ENCODE data around the gene TTC16. TPM values are rescaled to one million over a fixed set of nuclear protein-coding genes. Genes with fewer than 3 reads are reported as not detected.

The TTC16 gene
- total RNA-seq, 6 experiments from 2014 or later: not detected

GRCh38 chr9:127726871-127727270, 11.0 kb downstream of the TTC16 start:
- DNase-seq: no peak
- no peak for TF ChIP-seq CTCF (IDR thresholded peaks at IDR 0.05)
- no peaks in the 10 kb centered on the region for H3K36me3 Mint-ChIP-seq (ENCODE audit: low read depth)
- no peak overlapping the region for H3K27ac Mint-ChIP-seq
- H3K4me3 Mint-ChIP-seq: no peak overlapping the region
- H3K9me3 Mint-ChIP-seq: no peaks in the 10 kb centered on the region
- H3K27me3 Mint-ChIP-seq (ENCODE audit: insufficient read depth): no peaks in the 10 kb centered on the region; the same call in 1 of the 2 replicates
- peaks cover 10% of the 10 kb centered on the region for H3K4me1 Mint-ChIP-seq (ENCODE audit: low read depth)

- Mint-ChIP-seq H3K4me3 (no peak overlapping the region), H3K27ac (no peak overlapping the region), H3K27me3 (ENCODE audit: insufficient read depth) (no peaks in the 10 kb centered on the region; the same call in 1 of the 2 replicates), H3K4me1 (ENCODE audit: low read depth) (peaks cover 5% of the 10 kb centered on the region), H3K36me3 (ENCODE audit: low read depth) (no peaks in the 10 kb centered on the region), H3K9me3 (no peaks in the 10 kb centered on the region)
- no peak for TF ChIP-seq CTCF (IDR thresholded peaks at IDR 0.05)
- DNase-seq: no peak
Measured at GRCh38 chr9:127728808-127729207, 12.9 kb downstream of the TTC16 start.

GRCh38 chr9:127729522-127730256, 13.8 kb downstream of the TTC16 start:
- Mint-ChIP-seq H3K4me1 (ENCODE audit: low read depth) (peaks cover 9% of the 10 kb centered on the region), H3K9me3 (no peaks in the 10 kb centered on the region)
- no peak for DNase-seq

GRCh38 chr9:127730262-127730661, 14.4 kb downstream of the TTC16 start:
- Mint-ChIP-seq H3K27me3 (ENCODE audit: insufficient read depth) (no peaks in the 10 kb centered on the region), H3K27ac (no peak overlapping the region)
- no peak for TF ChIP-seq CTCF (IDR thresholded peaks at IDR 0.05)

More at GRCh38 chr9:127729522-127730256, 13.8 kb downstream of the TTC16 start:
- Mint-ChIP-seq H3K4me3 (no peak overlapping the region), H3K27me3 (ENCODE audit: insufficient read depth) (no peaks in the 10 kb centered on the region), H3K36me3 (ENCODE audit: low read depth) (no peaks in the 10 kb centered on the region), H3K27ac (no peak overlapping the region)
- TF ChIP-seq CTCF (IDR thresholded peaks at IDR 0.05): no peak

GRCh38 chr9:127730799-127731410, 15.0 kb downstream of the TTC16 start:
- no peaks in the 10 kb centered on the region for H3K9me3 Mint-ChIP-seq

More at GRCh38 chr9:127730262-127730661, 14.4 kb downstream of the TTC16 start:
- no peaks in the 10 kb centered on the region for H3K36me3 Mint-ChIP-seq (ENCODE audit: low read depth)
- H3K4me1 Mint-ChIP-seq (ENCODE audit: low read depth): peaks cover 9% of the 10 kb centered on the region
- H3K9me3 Mint-ChIP-seq: no peaks in the 10 kb centered on the region
- no peak overlapping the region for H3K4me3 Mint-ChIP-seq
- DNase-seq: no peak

More at GRCh38 chr9:127730799-127731410, 15.0 kb downstream of the TTC16 start:
- H3K27me3 Mint-ChIP-seq (ENCODE audit: insufficient read depth): no peaks in the 10 kb centered on the region
- H3K27ac Mint-ChIP-seq: no peak overlapping the region
- H3K4me1 Mint-ChIP-seq (ENCODE audit: low read depth): peaks cover 9% of the 10 kb centered on the region
- no peak for DNase-seq
- no peak for TF ChIP-seq CTCF (IDR thresholded peaks at IDR 0.05)
- H3K4me3 Mint-ChIP-seq: no peak overlapping the region
- no peaks in the 10 kb centered on the region for H3K36me3 Mint-ChIP-seq (ENCODE audit: low read depth)

Measured in HFFc6 (cell line).